Vagina (tissue), 2 donors: Measurements from ENCODE around the gene CCPG1.

Experiments used
- CTCF ChIP-seq, 3 experiments: fragments of 450-650 bp in 2 of 3; fragments of 200-600 bp in 1 of 3; sonication (generic) in 1 of 3; IDR thresholded peaks; one replicate each; pipeline ENCODE4 v1.5.1; 2017 to 2019; ENCODE audit warnings: antibody characterized with exemption in 3 of 3, mild to moderate bottlenecking in 2 of 3, moderate library complexity in 2 of 3
- POLR2A ChIP-seq, 2 donors: fragments of 450-650 bp; IDR thresholded peaks; one replicate each; pipeline ENCODE4 v1.6.1; 2017; ENCODE audit warnings: antibody characterized with exemption in 2 of 2, mild to moderate bottlenecking in 2 of 2, moderate library complexity in 2 of 2

DNA sequence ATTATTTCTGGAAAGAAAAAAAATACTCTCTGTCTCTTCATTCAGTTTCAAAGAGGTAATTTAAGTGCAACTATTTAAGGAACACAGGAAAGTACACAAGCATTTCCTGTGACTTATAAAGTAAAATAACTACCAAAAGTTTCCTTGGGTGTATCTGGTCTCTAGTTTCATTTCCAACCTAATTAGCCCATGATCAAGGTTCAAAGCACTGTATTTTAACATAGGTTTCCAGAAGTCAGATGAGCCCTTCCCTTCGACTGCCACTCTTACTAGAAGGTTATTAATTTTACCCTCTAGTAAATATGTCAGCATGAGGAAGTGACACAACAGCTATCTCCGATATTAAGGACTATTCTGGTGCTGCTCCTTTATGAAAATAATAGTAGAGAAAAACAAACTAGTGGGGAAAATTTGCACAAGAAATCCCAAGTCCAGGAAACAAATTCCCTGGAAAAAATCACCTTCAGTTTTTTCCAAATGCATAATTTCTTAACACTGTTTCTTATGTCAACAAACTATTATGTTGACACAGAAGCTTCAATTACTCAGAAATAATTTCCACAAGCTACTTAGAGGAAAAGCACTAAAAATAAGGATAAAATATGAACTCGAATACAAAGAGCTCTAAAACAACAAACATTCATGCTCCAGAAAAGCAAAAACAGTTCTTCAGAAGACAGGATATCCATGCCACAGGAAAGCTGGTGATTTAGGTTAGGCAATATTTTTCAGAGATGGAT is 35.3 kb downstream of the CCPG1 start:
- TF ChIP-seq CTCF (IDR thresholded peaks at IDR 0.05) (no peak), POLR2A (IDR thresholded peaks at IDR 0.05) (no peak)
